GM03348 (cell line): Measurements from ENCODE around the gene GHRH.

ENCODE experiments used
- DNase-seq: peaks from one replicate; pipeline ENCODE4 v3.0.0; 2012; ENCODE audit warnings: low spot score

GHRH gene

GRCh38 chr20:37237656-37238055, 24.0 kb downstream of the GHRH start:
- no peak for DNase-seq

- DNase-seq: no peak
Observed at GRCh38 chr20:37236462-37236861, 25.2 kb downstream of the GHRH start.

GRCh38 chr20:37235065-37235464, 26.5 kb downstream of the GHRH start:
- DNase-seq: no peak

GRCh38 chr20:37234254-37234581, 27.4 kb downstream of the GHRH start:
- no peak for DNase-seq

GRCh38 chr20:37233548-37234253, 27.9 kb downstream of the GHRH start:
- no peak for DNase-seq

GRCh38 chr20:37231947-37232630, 29.5 kb downstream of the GHRH start:
- DNase-seq: no peak

GRCh38 chr20:37230200-37230599, 31.4 kb downstream of the GHRH start:
- no peak for DNase-seq

- no peak for DNase-seq
Observed at GRCh38 chr20:37229357-37229756, 32.3 kb downstream of the GHRH start.

GRCh38 chr20:37228656-37229055, 33.0 kb downstream of the GHRH start:
- no peak for DNase-seq

GRCh38 chr20:37228082-37228481, 33.5 kb downstream of the GHRH start:
- DNase-seq: peak; percentile 34

GRCh38 chr20:37226889-37227288, 34.7 kb downstream of the GHRH start:
- DNase-seq: peak; percentile 43

- DNase-seq: no peak
Observed at GRCh38 chr20:37225146-37225545, 36.5 kb downstream of the GHRH start.

- peak; percentile 89 for DNase-seq
Observed at GRCh38 chr20:37223053-37223452, 38.6 kb downstream of the GHRH start.

- no peak for DNase-seq
Observed at GRCh38 chr20:37222086-37222485, 39.5 kb downstream of the GHRH start.

- peak; percentile 24 for DNase-seq
Observed at GRCh38 chr20:37220731-37221130, 40.9 kb downstream of the GHRH start.

GRCh38 chr20:37219751-37220668, 41.6 kb downstream of the GHRH start:
- no peak for DNase-seq

GRCh38 chr20:37218976-37219375, 42.6 kb downstream of the GHRH start:
- DNase-seq: no peak

- no peak for DNase-seq
Observed at GRCh38 chr20:37218441-37218840, 43.2 kb downstream of the GHRH start.

- DNase-seq: no peak
Observed at GRCh38 chr20:37209661-37210314, 51.8 kb downstream of the GHRH start.

GRCh38 chr20:37209193-37209592, 52.4 kb downstream of the GHRH start:
- DNase-seq: no peak

- no peak for DNase-seq
Observed at GRCh38 chr20:37207171-37207570, 54.4 kb downstream of the GHRH start.

- DNase-seq: no peak
Observed at GRCh38 chr20:37205794-37206193, 55.8 kb downstream of the GHRH start.
